Fibroblast of skin of back (primary cell): ENCODE measurements around the gene RREB1.

Experiments used
- DNase-seq: peaks from one replicate; pipeline ENCODE4 v3.0.0-alpha.2; 2013

The RREB1 gene

DNA sequence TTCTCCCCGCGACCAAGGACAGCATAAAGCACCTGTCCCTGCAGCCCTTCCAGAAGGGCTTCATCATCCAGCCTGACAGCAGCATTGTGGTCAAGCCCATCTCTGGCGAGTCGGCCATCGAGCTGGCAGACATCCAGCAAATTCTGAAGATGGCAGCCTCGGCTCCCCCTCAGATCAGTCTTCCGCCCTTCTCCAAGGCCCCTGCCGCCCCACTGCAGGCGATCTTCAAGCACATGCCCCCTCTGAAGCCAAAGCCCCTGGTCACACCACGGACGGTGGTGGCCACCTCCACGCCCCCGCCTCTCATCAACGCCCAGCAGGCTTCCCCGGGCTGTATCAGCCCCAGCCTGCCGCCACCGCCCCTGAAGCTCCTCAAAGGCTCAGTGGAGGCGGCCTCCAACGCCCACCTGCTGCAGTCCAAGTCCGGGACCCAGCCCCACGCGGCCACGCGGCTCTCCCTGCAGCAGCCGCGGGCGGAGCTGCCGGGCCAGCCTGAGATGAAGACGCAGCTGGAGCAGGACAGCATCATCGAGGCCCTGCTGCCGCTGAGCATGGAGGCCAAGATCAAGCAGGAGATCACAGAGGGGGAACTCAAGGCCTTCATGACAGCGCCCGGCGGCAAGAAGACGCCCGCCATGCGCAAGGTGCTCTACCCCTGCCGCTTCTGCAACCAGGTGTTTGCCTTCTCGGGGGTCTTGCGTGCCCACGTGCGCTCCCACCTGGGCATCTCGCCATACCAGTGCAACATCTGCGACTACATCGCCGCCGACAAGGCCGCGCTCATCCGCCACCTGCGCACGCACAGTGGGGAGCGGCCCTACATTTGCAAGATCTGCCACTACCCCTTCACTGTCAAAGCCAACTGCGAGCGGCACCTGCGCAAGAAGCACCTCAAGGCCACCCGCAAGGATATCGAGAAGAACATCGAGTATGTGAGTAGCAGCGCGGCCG, 121.9 kb downstream of the RREB1 start:
- no peak for DNase-seq

DNA sequence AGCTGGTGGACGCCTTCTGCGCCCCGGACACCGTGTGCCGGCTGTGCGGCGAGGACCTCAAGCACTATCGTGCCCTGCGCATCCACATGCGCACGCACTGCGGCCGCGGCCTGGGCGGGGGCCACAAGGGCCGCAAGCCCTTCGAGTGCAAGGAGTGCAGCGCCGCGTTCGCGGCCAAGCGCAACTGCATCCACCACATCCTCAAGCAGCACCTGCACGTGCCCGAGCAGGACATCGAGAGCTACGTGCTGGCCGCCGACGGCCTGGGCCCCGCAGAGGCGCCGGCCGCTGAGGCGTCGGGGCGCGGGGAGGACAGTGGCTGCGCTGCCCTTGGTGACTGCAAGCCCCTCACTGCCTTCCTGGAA, 122.5 kb downstream of the RREB1 start:
- no peak for DNase-seq

DNA sequence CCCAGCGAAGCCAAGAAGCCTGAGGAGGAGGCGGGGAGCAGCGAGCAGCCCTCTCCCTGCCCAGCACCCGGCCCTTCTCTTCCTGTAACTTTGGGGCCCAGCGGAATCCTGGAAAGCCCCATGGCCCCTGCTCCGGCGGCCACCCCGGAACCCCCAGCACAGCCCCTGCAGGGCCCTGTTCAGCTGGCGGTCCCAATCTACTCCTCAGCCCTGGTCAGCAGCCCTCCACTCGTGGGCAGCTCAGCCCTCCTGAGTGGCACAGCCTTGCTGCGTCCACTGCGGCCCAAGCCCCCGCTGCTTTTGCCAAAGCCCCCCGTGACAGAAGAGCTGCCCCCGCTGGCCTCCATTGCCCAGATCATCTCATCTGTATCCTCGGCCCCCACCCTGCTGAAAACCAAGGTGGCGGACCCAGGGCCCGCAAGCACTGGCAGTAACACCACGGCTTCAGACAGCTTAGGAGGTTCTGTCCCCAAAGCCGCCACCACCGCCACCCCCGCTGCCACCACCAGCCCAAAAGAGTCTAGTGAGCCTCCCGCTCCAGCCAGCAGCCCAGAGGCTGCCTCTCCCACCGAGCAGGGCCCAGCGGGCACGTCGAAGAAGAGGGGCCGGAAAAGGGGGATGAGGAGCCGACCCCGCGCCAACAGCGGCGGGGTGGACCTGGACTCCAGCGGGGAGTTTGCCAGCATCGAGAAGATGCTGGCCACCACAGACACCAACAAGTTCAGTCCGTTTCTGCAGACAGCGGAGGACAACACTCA, 123.4 kb downstream of the RREB1 start:
- DNase-seq: no peak

DNA sequence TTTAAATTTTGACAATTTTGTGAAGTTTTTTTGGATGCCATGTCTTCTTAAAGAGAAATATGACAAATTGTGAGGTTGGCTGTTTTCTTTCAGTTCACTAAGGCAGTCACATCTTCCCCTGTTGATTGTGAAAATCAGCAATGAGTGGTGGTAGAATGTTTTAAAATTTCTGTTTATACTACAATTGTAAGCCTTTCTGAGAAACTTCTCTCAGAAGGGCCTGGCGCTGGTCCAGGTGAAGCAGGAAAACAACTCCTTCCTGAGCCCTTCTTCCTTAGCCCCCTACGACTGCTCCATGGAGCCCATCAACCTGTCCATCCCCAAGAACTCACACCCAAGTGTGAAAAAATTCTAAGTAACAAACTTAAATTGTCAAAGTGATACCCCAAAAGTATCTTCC, 124.6 kb downstream of the RREB1 start:
- DNase-seq: no peak

DNA sequence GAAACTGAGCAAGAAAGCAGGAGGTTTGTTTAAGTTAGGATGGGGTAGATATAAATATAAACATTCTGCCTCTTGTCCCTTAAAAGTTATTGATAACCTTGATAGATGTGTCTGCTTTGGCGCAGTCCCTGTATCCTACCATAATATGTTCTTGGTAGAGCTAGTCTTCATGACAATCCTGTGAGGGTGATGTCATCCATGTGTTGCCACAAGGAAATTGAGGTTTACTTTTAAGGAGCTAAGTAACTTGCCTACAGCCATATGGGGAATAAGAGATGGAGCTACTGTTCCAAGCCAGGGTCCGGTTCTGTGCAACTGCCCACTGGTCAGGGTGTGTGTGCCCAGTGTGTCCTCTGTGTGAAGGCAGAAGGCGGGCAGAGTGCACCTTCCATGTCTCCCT, 126.8 kb downstream of the RREB1 start:
- no peak for DNase-seq

DNA sequence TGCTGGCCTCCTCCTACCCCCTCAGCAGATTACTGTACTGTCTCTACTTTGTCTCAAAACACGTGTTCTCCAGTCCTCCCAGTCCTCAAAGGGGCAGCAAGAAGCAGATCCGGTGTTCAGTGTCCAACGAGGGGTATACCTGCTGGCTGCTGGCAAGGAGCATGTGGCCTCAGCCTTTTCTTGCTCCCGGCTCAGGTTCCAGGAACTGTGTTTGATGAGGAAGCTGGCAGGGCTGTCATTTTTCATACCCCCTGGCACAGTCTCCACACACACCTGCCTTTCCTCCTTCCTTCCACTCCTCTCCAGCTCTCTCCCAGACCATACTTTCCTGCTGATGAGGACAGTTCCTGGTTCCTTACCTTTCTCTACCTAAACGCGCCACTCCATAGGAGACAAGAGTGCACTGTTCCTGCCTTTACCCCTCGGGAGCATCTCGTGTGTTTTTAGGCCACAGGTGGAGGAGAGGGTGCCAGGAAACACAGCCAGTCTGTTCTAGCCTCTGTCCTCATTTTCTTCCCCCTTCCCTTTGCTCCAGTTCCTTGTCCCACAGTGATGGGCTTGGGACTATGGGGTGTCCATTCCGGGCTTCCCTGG, 128.0 kb downstream of the RREB1 start:
- no peak for DNase-seq

DNA sequence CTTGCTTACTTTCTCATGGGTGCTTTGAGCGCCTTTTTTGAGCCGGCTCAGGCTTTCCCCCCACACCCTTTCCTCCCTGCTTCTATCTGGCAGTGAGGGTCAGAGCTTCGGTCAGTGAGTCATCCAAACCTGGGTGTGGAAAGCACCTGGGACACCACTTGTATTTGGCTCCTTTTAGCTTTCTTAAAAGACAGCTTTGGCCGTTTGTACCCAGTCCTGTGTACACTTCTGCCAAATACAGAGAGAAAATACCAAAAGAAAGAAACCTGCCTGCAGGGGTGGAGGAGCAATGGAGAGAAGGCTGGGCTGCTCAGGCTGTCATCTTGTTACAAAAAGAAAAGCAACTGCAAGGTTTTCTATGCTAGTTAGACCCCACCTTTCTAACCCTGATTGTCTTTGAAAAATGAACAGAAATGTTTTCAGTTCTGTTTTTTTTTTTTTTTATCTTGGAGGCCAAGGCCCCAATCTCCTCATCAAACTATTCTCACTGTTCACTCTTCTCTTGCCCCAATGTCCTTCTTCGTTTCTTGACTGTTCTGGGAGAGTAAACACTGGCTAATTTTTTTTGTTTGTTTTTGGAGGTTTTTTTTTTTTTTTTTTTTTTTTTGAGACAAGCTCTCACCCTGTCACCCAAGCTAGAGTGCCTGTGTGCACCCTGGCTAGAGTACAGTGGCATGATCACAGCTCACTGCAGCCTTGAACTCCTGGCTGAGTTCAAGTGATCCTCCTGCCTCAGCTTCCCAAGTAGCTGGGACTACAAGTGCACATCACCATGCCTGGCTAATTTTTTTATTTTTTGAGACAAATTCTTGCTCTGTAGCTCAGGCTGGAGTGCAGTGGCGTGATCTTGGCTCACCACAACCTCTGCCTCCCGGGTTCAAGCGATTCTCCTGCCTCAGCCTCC, 128.8 kb downstream of the RREB1 start:
- no peak for DNase-seq

DNA sequence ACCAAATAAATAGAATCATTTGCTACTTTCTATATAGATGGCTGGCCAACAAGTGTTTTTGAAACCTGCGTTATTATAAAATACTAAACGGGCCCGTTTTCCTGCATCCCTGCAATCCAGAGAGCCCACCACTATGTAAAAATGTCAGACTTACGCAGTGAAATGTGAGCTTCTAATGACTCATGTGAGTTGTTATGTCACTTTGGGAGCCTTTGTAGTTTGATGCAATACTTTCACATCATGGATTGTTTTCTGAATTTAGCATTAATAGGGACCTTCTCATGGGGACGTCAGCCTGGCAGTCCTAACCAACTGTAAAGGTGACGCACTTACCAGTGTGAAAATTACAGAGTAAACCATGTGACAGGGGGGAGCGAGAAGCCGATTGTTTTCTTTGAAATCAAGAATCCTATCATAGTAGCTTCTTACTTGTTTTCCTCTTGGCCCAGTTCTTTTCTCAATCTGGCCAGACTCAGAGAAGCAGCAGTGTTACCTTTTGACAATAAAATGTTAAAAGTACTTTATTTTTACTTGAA, 130.0 kb downstream of the RREB1 start:
- no peak for DNase-seq

DNA sequence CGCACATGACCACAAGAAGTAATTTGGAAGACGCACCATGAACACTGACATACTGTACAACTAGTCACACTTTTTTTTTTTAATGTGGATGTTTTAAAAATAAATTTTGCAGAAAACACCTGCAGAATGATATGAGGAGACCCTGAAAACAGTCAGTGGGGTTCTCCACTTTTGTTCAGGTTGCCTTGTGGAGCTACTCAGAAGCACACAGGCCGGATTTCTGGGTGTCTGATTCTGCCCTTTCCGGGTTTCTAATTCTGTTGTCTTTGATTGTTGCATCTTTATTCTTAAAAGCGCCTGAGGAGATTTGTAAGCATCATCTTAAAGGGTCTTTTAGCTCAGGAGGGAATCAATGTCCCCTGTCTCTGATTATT, 130.8 kb downstream of the RREB1 start:
- no peak for DNase-seq

DNA sequence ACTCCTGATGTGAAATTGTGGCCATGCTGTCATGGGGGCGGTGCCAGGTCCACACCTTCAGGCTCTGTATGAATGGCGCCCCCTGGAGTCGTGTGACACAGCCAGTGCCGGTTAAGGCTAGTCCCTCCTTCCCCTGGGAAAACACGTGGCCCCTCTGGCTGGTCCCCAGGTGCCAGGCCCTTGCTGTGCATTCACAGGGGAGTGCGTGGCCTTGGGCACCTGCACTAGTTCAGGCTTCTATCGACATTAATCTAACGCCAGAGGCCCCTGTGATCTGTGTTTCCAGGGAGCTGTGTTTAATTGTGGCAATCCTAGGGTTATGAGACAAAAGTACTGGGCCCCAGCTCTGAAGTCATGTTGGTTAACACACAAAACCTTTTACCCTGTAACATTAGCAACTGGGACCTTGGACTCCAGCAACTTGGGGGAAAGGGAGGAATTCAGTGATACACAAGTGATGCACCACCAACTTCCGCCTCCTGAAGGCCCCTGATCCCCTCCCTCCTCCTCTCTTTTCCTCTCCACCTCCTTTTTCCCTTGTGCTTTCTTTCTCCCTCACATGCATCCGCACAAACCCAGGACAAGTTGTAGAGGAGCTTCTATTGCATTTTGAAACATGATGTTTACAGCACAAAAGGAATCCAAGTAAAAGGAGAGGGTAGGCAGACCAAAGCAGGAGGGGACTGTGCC, 131.3 kb downstream of the RREB1 start:
- DNase-seq: peak; percentile 75

DNA sequence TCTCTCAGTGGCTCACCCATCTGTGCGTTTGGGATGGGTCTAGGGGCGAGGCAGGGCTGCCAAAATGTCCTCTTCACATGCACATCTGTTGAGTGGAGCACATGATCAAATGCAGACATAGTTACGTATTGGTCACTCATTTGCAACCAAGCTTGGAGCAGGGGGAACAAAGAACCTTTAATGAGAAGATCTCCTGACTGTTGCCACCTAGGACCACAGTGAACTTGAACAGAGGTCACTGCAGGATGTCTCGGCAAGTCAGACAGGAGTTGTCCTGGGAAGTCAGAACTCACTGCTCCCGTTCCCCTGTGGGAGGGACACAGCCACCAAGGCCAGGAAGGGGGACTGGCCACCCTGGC, 131.8 kb downstream of the RREB1 start:
- no peak for DNase-seq

DNA sequence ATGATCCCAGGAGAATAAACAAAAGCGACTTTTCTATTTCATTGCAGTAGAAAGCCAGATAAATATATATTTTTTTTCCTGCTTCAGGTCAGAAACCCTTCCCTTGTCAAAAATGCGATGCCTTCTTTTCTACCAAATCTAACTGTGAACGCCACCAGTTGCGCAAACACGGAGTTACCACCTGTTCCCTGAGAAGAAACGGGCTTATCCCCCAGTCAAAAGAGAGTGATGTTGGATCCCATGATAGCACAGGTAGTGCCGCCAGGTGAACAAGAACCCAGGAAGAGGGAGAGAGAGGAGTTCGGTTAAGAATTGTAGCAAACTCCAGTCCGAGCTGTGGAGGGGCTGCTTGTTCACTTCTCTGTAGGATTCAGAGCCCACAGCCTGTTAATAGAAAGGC, 132.6 kb downstream of the RREB1 start:
- DNase-seq: no peak

DNA sequence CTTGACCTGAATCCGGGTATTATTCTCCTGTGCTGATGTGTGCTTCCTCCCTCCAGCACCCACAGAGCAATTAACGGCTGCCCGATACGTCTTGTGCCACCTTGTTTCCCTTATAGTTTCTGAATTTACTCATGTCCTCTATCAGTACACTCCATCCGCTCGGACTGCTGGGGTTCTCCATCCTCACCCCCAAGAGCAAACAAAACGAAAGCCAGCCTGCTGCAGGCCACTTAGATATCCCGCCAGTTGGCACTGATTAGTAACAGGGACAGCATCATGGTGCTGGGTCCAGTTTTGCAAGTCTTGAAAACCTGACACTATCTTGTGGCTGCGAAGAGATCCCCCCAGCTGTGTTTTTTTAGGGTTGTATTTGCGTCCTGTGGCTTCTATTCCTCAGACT, 133.4 kb downstream of the RREB1 start:
- DNase-seq: no peak

DNA sequence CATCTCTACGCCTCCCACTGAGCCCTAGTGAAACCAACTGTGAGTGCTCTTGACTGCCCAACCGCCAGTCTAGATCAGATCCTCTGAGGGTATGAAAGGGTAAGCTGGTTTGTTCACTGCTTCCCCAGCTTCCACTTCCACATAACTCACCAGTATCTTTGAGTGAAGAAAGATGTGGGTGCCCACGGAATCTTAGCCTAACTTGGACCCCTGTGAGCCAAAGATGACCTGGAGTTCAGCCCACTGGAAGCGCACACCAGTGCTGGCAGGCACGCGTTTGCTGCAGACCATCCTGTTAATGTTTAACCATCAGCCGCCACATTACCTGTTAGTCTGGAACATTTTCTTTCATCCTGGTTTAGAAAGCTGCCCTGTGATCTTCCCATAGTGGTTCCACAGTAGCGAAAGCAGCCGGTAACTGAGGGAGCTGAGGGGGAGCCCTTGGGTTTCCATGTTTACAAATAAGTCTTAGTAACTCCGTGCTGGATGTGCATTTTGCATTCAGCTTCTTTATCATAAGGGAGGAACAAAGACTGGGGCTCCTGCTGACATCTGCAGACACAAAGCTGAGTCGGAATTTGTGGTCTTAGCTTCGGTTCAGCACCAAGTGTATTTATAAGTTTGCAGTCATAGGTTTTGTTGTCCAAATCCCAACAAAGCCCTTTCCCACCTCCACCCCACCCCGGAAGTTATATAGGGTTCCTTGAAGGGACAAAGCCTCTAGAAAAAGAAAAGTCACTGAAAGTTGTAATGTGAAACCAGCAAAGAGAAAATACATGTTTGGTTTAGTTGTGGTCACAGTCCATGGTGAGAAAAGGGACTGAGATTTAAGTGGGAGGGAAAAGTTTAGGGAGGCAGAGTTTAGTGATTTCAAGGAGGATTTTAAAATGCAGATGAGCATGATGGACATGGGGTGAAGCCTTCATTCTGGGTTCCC, 134.2 kb downstream of the RREB1 start:
- peak; percentile 54 for DNase-seq

DNA sequence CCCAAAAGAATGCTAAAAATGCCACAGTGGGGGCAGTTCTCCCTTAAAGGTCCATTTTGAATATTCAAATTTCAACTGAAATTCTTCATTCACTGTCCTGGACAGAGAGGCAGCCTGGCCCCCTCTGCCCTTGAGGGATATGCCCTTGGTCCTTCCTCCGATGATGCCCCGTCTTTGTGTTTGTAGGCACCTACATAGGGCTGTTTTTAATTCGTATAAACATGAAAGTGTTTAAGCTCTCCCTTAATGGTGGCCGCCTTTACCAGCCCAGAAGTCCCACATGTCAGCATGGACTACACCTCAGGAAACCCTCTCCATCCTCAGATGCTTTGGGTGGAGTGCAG, 135.0 kb downstream of the RREB1 start:
- DNase-seq: no peak

DNA sequence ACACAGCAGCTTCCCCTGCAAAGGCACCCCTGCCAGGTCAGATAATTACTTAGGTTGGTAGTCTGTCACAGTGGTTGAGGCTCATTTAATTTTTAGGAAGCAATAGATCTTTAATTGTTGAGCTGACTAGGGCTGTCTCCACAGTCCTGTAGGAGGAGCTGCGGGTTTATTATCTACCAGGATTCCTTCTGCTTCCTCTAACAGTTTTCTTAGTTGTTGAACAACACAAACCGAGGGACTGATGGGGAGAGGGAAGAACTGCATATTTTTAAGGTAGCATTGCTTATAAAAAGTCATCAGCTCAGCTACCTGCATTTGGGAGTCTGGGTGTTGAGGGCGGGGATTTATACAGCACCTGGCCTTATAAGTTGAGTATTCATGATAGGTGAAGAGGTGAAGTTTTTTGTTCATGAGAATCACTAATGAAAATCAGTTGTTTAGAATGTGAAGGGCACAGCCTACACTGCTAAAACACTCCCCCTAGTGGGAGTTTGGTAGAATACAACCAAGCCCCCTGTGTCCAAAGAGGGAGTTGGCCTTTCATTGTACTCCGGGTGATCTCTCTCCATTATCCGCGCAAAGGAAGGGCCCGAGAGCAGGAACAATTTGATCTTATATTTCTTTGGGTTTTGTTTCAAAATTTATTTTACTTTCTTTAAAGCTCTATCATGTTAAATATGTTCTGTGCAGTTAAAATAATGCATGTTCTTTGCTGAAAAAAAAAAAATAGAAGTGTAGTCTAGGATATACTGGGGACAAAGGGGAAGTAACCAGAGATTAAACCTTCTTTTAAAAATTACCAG, 135.6 kb downstream of the RREB1 start:
- peak; percentile 68 for DNase-seq

DNA sequence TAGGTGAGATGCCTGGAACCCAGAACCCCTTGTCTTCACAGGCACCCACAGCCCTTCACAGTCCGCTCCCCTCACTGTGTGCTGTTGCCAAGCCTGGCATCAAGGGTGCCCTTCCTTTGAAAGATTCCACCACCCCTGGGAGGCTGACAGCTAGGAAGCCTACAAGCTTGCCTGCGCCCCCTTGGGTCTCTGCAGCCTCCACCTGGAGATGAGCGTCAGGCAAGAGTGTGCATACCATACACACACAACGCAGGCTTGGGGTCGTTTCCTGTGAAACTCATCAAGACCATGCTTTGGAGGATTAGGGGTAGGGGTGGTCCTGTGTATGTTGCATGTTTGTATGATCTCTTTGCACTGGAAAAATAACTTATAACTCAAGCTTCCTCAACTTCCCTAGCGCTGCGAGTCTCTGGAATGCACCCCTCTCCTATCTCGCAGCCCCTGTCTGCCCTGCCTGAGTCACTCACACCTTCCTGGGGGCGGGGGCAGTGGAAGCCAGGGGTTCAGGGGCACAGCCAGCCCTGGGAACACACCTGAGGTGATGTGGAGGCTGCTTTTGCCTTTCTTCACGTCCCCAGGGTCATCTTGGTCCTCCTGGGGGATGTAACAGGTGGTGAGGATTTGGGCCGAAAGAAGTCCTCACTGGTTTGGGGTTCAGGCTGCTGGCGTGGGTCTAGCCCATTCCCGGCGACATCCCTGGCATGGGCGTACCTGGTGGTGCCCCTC, 138.1 kb downstream of the RREB1 start:
- no peak for DNase-seq

DNA sequence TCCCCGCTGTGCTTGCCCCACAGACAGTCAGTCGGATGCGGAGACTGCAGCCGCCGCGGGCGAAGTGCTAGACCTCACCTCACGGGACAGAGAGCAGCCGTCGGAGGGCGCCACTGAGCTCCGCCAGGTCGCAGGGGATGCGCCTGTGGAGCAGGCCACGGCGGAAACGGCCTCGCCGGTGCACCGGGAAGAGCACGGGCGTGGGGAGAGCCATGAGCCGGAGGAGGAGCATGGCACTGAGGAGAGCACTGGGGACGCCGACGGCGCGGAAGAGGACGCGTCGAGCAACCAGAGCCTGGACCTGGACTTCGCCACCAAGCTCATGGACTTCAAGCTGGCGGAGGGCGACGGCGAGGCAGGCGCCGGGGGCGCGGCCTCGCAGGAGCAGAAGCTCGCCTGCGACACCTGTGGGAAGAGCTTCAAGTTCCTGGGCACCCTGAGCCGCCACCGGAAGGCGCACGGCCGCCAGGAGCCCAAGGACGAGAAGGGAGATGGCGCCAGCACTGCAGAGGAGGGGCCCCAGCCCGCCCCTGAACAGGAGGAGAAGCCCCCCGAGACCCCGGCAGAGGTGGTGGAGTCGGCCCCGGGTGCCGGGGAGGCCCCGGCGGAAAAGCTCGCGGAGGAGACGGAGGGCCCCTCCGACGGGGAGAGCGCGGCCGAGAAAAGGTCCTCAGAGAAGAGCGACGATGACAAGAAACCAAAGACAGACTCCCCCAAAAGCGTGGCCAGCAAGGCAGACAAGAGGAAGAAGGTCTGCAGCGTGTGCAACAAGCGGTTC, 138.8 kb downstream of the RREB1 start:
- DNase-seq: no peak

DNA sequence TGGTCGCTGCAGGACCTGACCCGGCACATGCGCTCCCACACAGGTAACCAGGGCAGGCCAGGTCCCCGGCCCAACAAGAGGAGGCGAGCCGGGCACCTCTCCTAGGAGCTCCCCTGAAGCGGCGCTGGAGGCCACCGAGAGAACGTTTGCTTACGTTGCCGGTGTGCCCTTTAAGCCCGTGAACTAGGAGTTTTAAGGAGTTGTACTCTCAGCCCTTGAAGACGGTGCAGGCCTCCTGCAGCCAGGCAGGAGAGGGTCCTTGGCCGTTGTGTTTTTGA, 139.4 kb downstream of the RREB1 start:
- no peak for DNase-seq
